GM21576 (cell line): ENCODE measurements around the gene CHD1.

Source experiments
- ATAC-seq: cut with Tn5 transposase; IDR thresholded peaks from one replicate; pipeline ENCODE4 v1.9.1; 2021; ENCODE audit warnings: mild to moderate bottlenecking, moderate library complexity; ENCODE audit not compliant: unreplicated experiment

Gene CHD1

DNA sequence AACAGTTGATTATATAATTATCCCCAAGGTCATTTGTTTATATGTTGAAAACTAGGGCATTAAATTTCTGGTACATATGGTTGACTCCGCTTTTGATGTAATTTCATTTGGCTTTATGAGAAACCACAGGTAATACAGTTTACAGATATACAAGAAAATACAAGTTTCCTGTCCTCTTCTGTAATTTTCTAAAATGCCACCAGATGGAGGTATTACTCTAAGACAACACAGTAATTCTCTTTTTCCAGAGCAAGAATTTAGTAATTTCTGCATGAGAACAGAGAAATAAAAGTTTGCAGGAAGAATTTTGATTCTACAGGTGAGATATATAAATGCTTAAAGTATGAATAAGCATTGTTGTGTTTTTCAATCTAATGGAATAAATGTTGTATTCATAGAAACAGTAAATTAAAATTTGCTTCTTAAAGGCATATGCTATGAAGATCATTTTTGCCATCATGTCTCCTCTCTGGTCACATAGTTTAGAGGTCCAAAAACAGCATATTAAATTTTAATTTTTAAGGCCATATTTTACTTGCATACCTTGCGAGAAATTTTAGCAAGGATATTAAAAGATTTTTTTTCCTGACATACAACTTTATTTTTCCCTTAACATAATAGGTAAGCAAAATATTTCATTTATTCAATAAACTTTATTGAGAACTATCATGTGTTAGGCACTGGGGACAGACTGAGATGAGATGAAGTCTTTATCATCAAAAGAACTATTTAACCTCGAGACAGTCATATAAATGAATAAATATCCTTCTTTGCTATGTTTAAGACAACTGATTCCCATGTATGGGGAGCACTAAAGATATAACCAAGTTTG is 22.7 kb downstream of the CHD1 start:
- ATAC-seq: peak; percentile 62

DNA sequence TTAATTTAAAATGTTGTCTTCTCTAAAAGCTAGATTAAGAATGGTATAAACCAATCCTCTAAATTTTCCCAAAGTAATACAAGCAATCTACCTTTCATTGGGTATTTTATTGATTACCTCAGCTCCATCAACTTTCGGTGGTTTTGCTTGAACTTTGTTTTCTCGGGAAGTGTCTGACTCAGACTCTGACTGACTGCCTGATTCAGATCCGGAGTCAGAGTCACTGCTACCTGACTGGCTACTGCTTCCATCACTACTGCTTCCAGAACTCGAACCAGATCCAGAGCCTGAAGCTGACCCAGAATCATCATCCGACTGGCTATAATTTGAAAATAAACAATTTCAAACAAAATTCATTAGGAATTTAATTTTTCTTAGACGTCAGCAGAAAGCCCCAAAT is 24.0 kb downstream of the CHD1 start:
- no peak for ATAC-seq

DNA sequence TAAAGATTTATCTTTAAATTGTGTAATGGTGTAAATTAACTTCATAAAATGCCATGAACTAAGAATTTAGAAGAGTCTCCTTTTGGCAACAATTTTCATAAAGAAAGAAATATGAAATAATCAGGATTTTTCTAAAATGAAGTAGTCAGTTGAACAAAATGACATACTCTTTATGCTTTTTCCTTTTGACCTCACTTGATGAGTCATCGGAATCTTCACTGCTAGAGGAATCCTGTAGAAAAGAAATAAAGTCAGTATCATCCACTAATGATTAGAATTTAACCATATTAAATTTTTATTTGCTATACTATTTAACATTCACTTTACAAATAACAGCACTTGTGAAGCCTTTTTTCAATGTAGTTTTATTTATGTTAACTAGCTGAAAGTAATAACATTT is 26.1 kb downstream of the CHD1 start:
- ATAC-seq: no peak

DNA sequence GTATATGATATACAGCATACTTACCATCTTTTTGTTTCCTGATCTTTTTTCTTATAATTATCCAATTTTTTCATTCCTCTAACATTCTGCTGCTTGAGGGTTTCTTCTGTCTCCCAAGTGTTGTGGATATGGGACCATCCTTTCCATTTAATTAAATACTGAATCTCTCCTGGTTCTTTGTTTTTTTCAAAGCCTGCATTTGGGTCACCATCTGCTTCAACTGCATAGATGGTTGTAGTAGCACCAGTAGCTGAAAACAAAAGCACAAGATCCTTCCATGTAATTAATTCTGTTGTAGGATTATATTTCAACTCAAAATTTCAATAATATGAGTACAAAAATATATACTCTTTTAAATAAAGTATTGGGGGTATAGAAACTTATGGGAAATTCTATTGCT is 29.4 kb downstream of the CHD1 start:
- no peak for ATAC-seq

DNA sequence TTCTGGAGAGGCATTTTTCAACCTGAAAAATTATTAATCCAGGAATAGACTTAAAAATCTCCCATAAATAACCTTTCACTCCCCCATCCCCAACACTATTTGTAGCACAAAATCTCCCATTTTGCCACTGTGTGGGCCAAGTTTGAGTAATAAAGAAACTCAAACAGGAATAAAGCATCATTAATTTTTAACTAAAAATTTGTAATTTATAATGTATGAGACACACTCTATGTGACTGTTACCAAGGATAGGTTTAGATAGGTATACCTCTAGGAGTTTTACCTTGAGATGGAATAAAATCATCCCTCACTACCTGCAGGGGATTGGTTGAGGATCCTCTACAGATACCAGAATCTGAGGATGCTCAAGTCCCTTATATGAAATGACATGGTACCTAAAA is 30.1 kb downstream of the CHD1 start:
- no peak for ATAC-seq

DNA sequence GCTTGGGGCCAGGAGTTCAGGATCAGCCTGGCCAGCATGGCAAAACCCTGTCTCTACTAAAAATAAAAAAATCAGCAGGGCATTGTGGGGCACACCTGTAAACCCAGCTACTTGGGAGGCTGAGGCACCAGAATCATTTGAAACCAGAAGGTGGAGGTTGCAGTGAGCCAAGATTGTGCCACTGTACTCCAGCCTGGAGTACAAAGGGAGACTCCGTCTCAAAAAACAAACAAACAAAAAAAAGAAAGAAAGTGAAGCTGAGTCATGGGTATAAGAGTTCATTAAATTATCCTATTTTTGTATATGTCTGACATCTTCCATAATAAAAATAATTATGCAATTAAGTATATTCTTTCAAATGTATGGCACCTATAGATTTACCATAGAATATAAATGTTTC is 37.2 kb downstream of the CHD1 start:
- ATAC-seq: no peak

DNA sequence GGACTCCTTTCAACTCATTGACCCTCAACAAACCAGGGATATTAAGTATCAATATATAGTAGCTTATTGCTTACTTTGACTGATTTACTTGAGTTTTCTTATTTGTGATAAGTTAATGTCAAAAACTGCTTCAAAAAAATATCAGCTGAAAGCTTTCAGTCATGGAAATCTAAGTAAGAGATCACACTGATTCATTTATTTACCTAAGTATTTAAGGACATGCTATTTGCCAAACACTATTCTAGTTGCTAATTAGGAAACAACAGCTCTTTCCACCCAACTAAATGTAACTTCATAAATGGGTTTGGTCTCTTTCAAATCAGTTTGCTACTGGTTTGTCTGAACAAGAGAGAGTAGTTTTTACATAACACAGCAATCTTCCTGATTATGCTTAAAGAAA is 48.2 kb downstream of the CHD1 start:
- ATAC-seq: no peak

DNA sequence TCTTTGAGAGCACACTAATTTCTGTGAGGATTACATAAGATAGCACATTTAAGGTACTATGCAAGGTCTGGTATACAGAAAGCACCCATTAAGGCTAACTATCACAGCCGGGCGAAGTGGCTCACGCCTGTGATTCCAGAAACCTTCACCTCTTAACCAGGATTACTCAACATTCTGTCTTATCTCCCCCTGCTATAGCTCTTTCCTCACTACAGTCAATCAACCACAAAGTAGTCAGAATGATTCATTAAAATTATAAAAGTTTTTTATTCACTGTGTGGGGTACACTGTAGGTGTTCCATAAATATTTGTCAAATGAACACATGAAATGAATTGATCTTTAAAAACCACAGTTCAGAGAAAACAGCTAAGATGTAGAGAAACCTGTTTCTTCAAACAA is 48.7 kb downstream of the CHD1 start:
- no peak for ATAC-seq

DNA sequence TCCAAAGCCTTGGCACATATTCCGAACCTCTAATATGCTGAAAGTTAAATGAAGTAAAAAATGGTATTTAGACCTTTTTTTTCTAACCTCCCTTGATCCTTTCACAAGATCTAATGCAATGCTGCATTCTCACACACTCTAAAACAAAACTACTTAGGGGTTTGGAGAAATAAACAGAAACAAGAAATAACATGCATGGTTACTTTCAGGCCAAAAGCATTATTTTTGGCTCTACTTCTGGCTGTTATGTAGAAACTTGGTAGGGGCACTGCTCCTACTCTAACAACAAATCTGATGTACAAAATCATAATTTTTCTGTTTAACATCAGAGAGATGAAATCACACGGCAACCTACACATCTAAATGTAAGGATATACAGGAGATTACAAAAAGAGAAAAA is 51.2 kb downstream of the CHD1 start:
- no peak for ATAC-seq

DNA sequence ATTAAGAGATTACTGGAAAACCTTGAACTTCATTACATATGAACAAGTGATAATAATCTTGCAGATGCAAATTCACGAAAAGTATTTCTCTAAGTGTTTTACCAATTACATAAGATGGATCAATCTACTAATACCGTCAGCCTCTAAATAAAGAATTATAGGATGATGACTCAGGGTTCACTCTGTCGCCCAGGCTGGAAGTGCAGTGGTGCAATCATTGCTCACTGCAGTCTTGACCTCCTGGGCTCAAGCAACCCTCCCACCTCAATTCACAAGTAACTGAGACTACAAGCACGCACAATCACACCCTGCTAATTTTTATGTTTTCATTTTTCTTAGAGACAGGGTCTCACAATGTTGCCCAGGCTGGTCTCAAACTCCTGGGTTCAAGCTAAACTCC is 56.1 kb downstream of the CHD1 start:
- ATAC-seq: no peak

DNA sequence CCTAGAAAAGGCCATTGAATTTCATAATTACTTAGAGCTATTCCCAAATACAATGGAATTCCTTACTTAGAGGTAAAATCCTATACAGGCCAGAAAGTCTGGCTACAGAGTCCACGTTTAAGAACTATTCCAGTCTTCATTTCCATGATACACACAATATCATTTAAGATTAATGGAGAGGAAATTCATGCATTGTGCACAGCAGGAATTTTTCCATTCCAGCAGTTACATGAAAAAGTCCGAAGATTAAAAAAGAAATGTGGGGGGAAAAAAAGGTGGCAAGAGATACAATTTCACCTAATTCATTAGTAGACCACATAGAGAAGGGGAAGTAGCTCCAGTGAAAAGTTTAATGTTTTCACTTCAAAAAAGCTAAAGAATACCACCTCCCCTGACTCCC is 63.1 kb downstream of the CHD1 start:
- no peak for ATAC-seq

DNA sequence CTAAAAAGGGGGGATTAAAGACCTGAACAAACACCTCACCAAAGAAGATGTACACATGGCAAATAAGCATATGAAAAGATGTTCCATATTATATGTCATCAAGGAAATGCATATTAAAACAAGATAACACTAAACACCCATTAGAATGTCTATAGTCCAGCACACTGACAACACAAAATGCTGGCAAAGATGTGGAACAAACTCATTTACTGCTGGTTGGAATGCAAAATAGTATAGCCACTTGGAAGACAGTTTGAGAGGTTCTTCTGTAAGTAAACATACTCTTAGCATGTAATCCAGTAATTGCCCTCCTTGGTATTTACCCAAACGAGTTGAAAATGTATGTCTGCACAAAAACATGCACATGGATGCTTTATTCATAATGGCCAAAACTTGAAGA is 81.8 kb downstream of the CHD1 start:
- ATAC-seq: no peak

DNA sequence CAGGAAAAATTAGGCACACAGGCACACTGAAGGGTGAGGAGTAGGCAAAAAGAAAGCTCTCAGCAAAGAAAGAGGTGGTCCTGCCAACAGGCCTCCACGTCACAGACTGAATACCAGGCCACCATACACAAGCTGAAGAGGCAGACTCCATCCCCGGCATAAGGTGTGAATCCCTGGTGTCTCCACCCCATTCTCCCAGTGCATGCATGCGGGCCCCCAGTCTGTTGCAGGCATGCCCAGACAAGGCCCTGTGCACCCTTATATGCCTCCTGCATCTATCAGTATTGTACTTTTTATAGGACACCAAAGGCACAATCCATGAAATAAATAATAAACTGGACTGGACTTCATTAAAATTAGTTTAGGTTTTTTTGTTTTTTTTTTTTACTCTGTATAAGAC is 82.3 kb downstream of the CHD1 start:
- ATAC-seq: no peak

DNA sequence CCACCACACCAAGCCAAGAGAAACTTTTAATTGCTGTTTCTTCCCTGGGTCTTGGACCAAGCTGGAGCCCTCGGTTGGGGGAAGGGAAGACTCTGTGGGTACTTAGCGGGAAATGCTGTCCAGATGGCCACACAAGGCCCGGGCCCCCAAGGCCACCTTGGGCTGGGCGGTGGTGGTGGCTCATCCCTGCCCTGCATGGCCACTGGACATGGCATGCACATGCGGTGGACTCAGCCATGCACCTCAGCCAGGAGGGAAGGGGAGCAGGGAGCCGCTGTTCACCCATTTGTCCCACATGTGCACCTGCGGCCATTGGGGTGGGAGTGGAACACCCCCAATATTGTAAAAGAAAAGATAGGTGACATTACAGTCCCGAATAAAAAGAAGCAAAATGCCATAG is 82.9 kb downstream of the CHD1 start:
- ATAC-seq: no peak

DNA sequence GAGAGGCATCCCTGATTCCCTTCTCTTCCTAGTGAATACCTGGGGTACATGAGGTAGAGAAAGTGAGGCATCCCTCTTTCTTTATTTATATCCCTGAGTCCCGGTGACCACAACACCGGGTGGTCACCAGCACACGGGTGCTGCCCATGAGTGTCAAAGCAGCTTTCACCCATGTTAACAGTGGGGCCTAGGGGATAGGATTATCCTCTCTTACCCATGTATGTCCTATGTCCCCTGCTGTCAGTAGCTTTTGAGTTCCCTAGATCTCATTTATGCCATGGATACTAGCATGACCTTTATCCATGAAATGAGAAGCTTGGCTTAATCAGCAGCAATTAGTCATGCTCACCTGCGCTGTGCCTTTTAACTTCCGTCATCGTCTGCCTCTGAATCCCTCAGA is 83.9 kb downstream of the CHD1 start:
- ATAC-seq: no peak

DNA sequence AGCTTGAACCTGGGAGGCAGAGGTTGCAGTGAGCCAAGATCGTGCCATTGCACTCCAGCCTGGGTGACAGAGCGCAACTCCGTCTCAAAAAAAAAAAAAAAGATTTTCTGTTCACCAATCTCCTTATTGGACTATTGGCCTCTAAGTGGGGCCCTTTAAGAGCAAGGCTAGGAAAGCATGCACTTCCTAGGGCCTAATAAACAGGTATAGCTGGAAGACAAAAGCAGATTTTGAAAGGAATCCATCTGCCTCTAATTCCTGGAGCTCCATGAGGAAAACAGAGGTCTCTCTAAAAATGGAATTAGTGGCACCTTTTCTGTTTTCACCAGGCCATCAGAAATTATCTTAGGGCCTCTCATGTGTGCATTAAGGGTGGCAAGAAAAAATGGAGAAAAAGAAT is 85.3 kb downstream of the CHD1 start:
- ATAC-seq: no peak

DNA sequence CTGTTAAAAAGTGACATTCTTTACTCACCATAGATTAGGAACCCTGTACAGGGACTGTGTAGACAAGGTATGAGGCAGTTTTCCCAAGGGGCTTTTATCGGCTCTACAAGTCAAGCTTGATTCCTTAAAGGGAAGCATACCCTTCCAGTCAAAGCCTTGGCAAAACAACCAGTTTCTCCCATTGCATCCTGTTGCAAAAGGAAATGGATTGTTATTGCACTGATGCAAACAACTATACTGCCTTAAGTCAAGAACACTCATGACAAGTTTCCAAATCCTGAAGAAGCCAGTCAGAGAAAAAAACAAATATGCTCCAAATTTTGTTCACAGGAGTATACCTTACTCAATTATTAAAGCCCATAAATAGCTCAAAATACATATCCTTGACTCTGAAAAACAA is 87.9 kb downstream of the CHD1 start:
- ATAC-seq: no peak

DNA sequence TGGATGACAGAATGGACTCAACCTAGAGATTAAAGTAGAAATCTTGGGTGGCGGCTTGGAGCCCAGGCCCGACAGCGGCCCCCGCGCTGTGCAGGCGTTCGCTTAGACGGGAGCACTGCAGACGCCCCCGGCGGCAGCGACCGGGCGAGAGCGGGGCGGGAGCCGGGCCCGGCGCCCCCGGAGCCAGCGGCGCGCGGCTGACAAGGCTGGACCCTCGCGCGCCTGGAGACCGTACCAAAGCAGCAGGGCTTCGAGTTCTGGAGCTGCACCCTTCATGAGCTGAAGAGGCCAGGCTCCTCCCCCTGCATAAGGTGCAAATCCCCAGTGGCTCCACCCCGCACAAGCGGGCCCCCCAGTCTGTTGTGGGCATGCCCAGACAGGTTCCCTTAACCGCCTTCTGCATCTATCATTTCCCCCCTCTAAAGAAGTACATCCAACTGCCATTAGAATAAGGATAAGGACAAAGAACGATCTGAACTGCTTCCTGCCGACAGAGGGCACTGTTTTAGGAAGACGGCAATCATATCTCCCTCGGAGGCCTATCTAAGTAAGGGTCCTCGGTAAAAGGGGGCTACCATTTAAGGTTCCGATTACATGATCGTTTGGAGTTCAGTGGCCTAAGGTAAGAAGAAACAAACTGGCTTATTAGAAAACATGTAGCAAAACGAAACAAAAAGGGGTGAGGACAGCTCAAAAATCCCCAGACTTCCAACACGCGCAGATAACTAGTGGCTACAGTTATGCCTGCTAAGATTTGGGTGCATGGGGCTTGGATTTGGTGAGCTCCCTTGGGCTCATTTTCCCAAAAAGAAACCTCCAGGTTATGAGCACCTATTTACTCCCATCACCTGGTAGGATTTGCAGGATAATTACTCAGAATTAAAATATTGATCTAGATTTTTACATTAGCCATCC is 89.1 kb downstream of the CHD1 start:
- ATAC-seq: no peak

DNA sequence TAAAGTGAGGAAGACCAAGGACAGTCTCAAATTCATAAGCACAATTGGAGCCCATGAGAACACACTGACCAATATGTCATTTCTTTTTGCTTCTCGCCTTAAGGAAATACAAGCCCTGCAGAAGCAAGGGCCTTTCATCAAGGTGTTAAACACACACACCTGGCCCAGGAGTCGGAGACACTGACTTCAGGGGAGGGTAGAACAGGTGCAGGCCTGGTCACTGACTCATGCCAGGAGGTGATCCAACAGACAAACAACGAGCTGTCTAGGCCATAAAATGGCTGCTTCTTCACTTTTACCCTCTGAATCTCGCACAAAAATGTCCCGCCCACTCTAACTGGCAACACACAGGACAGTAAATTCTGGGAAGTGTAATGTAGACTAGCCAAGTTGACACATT is 92.6 kb downstream of the CHD1 start:
- no peak for ATAC-seq

DNA sequence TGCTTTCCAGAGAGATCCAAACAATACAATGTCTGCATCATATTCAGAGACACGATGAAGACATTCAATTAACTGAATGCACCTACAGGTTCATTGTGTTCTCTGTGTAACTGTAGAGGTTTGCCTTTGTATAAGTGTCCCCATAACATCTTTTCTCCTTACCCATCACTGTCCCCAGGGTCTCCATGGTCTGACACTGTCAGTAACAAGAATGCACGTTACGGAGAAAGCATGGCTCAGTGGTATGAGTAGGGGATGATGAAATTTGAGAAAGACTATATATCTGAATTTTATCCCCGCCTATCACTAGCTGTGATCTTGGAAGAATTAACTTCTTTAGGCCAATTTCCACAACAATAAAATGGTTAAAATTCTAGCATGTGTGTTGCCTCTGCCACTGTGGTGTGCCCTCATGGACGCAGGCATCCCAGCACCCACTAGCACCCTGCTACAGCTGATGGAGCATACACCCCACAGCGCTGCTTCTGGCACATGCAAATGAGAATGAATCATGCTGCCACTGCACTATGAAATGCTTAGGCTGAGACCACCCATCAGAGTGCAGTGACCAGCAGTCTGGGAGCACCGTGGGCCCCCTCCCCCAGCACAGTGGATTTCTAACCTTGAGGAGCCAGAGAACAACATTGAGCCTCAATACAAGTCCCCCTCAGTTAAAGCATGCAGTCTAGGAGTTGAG is 101.1 kb downstream of the CHD1 start:
- ATAC-seq: no peak

DNA sequence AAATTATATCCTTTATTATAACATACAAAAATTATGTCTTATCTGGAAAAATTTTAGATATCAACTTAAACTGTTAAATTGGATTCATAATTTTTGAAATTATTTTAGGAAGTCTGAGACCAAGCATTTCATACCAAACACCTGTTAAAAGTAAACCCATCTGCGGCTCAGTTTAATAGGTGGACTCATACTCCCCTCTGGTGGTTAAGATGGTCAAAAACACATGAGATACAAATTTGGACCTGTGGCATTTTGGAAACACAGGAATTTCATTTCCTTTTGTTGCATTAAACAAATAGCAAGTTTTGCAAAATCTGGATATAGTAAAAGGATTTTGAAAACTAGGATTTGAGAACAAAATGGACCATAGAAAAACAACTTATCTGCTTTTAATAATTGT is 101.6 kb downstream of the CHD1 start:
- ATAC-seq: no peak
